Measurements from ENCODE around the gene ARL4D. TPM values are rescaled to one million over a fixed set of nuclear protein-coding genes. Genes with fewer than 3 reads are reported as not detected.

The ARL4D gene
- total and polyA plus RNA-seq, 2 of the 4 experiments (the other 2 are of a cell fraction): 12.5 to 30.7 TPM

DNA sequence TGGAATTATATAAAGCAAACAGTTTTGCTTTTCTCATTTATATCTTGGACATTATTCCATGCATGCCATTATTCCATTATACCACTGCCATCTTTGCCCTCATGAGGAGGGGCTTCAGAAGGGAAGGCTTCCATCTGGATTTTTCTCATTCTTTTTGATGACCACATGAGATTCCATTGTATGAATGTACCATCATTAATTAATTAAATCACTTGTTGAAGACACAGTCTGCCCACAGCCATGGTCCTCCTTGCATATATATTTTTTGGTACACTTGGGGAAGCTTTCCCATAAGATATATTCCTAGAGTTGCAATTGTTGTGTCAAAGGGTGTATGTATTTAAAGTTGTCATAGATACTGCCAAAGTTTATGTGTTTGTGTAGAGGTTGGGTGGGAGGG lies 7.1 kb downstream of the ARL4D start:
- peak overlapping the region; percentile 48 for H2BK120ac ChIP-seq (ENCODE audit: low read depth, low read length)
- DNase-seq (no peak), ATAC-seq (ENCODE audit: low read depth) (no peak)
- TF ChIP-seq, protein P1, sequence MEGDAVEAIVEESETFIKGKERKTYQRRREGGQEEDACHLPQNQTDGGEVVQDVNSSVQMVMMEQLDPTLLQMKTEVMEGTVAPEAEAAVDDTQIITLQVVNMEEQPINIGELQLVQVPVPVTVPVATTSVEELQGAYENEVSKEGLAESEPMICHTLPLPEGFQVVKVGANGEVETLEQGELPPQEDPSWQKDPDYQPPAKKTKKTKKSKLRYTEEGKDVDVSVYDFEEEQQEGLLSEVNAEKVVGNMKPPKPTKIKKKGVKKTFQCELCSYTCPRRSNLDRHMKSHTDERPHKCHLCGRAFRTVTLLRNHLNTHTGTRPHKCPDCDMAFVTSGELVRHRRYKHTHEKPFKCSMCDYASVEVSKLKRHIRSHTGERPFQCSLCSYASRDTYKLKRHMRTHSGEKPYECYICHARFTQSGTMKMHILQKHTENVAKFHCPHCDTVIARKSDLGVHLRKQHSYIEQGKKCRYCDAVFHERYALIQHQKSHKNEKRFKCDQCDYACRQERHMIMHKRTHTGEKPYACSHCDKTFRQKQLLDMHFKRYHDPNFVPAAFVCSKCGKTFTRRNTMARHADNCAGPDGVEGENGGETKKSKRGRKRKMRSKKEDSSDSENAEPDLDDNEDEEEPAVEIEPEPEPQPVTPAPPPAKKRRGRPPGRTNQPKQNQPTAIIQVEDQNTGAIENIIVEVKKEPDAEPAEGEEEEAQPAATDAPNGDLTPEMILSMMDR (conservative IDR thresholded peaks at IDR 0.05; ENCODE audit: low read depth, low read length): no peak
- TF ChIP-seq MXI1 (IDR thresholded peaks at IDR 0.05; ENCODE audit: borderline replicate concordance, low read depth, low read length): no peak
- no peak for TF ChIP-seq MAZ (IDR thresholded peaks at IDR 0.05; ENCODE audit: borderline replicate concordance, low read depth, low read length)
- TF ChIP-seq MAFK (IDR thresholded peaks at IDR 0.05; ENCODE audit: low read depth, low read length): no peak
- TF ChIP-seq, protein P2, sequence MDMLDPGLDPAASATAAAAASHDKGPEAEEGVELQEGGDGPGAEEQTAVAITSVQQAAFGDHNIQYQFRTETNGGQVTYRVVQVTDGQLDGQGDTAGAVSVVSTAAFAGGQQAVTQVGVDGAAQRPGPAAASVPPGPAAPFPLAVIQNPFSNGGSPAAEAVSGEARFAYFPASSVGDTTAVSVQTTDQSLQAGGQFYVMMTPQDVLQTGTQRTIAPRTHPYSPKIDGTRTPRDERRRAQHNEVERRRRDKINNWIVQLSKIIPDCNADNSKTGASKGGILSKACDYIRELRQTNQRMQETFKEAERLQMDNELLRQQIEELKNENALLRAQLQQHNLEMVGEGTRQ (IDR thresholded peaks at IDR 0.05; ENCODE audit: low read depth, low read length): no peak
- TF ChIP-seq SMC3 (IDR thresholded peaks at IDR 0.05; ENCODE audit: low read depth, low read length): no peak
- no peak for TF ChIP-seq CHD1 (IDR thresholded peaks at IDR 0.05; ENCODE audit: low read depth, low read length)
- no peak for TF ChIP-seq NFE2L2 (IDR thresholded peaks at IDR 0.05; ENCODE audit: low read depth, low read length)
- no peak for TF ChIP-seq RAD21 (IDR thresholded peaks at IDR 0.05; ENCODE audit: low read length)
- TF ChIP-seq FOS (IDR thresholded peaks at IDR 0.05; ENCODE audit: low read depth, low read length): no peak
- no peak for TF ChIP-seq RFX5 (IDR thresholded peaks at IDR 0.05; ENCODE audit: low read depth, low read length)
- TF ChIP-seq CEBPB (IDR thresholded peaks at IDR 0.05; ENCODE audit: low read depth, low read length): no peak
- no peak for TF ChIP-seq POLR2A (IDR thresholded peaks at IDR 0.05; ENCODE audit: low read depth, low read length)
- TF ChIP-seq, protein P3, sequence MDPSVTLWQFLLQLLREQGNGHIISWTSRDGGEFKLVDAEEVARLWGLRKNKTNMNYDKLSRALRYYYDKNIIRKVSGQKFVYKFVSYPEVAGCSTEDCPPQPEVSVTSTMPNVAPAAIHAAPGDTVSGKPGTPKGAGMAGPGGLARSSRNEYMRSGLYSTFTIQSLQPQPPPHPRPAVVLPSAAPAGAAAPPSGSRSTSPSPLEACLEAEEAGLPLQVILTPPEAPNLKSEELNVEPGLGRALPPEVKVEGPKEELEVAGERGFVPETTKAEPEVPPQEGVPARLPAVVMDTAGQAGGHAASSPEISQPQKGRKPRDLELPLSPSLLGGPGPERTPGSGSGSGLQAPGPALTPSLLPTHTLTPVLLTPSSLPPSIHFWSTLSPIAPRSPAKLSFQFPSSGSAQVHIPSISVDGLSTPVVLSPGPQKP (IDR thresholded peaks at IDR 0.05; ENCODE audit: borderline replicate concordance, low read depth, low read length): no peak
- no peak for TF ChIP-seq RCOR1 (IDR thresholded peaks at IDR 0.05; ENCODE audit: insufficient replicate concordance, low read length)
- no peak for TF ChIP-seq BHLHE40 (IDR thresholded peaks at IDR 0.05; ENCODE audit: low read depth, low read length)
- ChIA-PET CTCF (interaction anchor here (0.9 to 1.9 kb wide), 2 partner anchors 12 to 78 kb away, joined by 4 to 8 read pairs; partner anchors contain the start of gene DHX8), POLR2A (ENCODE audit: unreplicated experiment) (interaction anchor here (0.6 to 1.8 kb wide), 2 partner anchors 31 to 45 kb away, joined by 6 to 8 read pairs; no protein-coding TSS in a partner anchor)
- no peak overlapping the region for H3K56ac ChIP-seq (ENCODE audit: extremely low read depth, insufficient read depth, low read length)
- no TSS peak for BruUV-seq (replicated peaks)
- H3K9me3 ChIP-seq (ENCODE audit: control insufficient read depth, insufficient read depth, low read length): no peaks in the 10 kb centered on the region
- peak overlapping the region; percentile 67; the same call in 1 of the 2 replicates for H2BK20ac ChIP-seq (ENCODE audit: low read depth, low read length)
- H3K36me3 ChIP-seq (ENCODE audit: control insufficient read depth, insufficient read depth, low read length): peaks cover 3% of the 10 kb centered on the region; the same call in 1 of the 2 replicates
- intact Hi-C loops (cut with micrococcal nuclease) (no loop called here), dilution Hi-C loops (cut with HindIII; ENCODE audit: low sequenced_read_pairs, unreplicated experiment) (no loop called here), in situ Hi-C loops (cut with MboI; ENCODE audit: low sequenced_read_pairs) (no loop called here)
- H3K9ac ChIP-seq (ENCODE audit: low read depth, low read length): no peak overlapping the region
- no peak overlapping the region for H4K5ac ChIP-seq (ENCODE audit: low read depth, low read length)
- H3K14ac ChIP-seq (replicated peaks; ENCODE audit: low read depth, low read length): 0 out of 2 replicates have a peak overlapping the region, but pooled peaks have one; percentile 86
- H2AK9ac ChIP-seq (replicated peaks; ENCODE audit: low read depth, low read length, poor library complexity): no peak overlapping the region
- H3K4me3 ChIP-seq (ENCODE audit: insufficient read depth, low read depth, low read length): no peak overlapping the region
- no peaks in the 10 kb centered on the region for H4K20me1 ChIP-seq (ENCODE audit: insufficient read depth, low read length)
- H2AFZ ChIP-seq (replicated peaks; ENCODE audit: low read length, poor library complexity): no peak overlapping the region
- peaks cover 32% of the 10 kb centered on the region for H3K9me1 ChIP-seq (ENCODE audit: insufficient read depth, low read length)
- no peak overlapping the region; a peak in 1 of 4 replicates for H4K8ac ChIP-seq (ENCODE audit: low read depth in 2 of 2, low read length in 2 of 2)
- no peak overlapping the region for H3K18ac ChIP-seq (ENCODE audit: low read depth, low read length)
- H2AK5ac ChIP-seq (ENCODE audit: low read depth, low read length): no peak overlapping the region
- peaks cover 13 to 21% of the 10 kb centered on the region in 2 experiments for H3K79me1 ChIP-seq (ENCODE audit: low read depth in 1 of 2, low read length in 2 of 2)
- no peak overlapping the region for H3K4me2 ChIP-seq (ENCODE audit: low read depth, low read length)
- no peaks in the 10 kb centered on the region for H3K27me3 ChIP-seq (ENCODE audit: control insufficient read depth, insufficient read depth, low read length)
- H3K27ac ChIP-seq (ENCODE audit: insufficient read depth, low read length): no peak overlapping the region
- H3K4ac ChIP-seq (ENCODE audit: low read depth, low read length): peak overlapping the region; percentile 20; the same call in 1 of the 2 replicates
- no peak overlapping the region for H2BK15ac ChIP-seq (ENCODE audit: low read depth, low read length)
- peaks cover 27% of the 10 kb centered on the region for H3K4me1 ChIP-seq (ENCODE audit: control insufficient read depth, insufficient read depth, low read length)
- H2BK5ac ChIP-seq (ENCODE audit: low read depth, low read length, poor library complexity, severe bottlenecking): peak overlapping the region; percentile 29
- H4K91ac ChIP-seq (ENCODE audit: insufficient read depth, low read depth, low read length): no peak overlapping the region; the same call in 1 of the 2 replicates
- H3K23ac ChIP-seq (ENCODE audit: low read depth, low read length): no peak overlapping the region
